ENCODE measurements around the gene KLHL5. TPM values are rescaled to one million over a fixed set of nuclear protein-coding genes. Genes with fewer than 3 reads are reported as not detected.

KLHL5 gene
- total and polyA plus RNA-seq, 9 of the 15 experiments (the other 6 are each of a cell fraction or from before 2014, with no cell fraction given), result 8.0 to 30.8 (median 22.1) TPM

DNA sequence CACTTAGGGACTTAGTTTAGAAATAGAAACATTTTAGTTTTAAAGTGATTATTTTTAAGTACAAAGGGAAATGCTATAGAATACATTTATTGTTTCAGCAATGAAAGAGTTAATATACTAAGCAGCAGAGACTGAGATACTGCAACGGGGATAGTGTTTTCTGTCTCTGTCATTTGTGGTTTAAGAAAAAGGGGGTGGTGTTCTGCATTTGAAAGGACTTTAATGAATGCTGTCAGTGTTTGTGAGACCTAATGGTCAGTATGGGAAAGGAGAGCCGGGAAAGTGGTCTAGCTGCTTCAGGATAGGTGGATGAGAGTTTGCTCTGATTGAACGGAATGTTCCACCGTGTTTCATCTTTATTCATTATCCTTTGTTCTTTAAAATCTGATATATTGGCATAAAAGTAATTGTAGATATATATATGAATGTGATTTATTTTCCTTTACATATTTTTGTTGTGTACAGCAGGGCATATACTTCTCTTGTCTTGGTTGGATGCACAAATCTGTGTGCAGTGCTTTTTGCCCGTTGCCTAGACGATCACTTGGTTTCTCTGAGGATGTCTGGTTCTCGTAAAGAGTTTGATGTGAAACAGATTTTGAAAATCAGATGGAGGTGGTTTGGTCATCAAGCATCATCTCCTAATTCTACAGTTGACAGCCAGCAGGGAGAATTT lies at the start of gene KLHL5 (continued):
- no peak for TF ChIP-seq POLR2AphosphoS5 (IDR thresholded peaks at IDR 0.05; ENCODE audit: control insufficient read depth, insufficient read depth, low read depth, low read length)

DNA sequence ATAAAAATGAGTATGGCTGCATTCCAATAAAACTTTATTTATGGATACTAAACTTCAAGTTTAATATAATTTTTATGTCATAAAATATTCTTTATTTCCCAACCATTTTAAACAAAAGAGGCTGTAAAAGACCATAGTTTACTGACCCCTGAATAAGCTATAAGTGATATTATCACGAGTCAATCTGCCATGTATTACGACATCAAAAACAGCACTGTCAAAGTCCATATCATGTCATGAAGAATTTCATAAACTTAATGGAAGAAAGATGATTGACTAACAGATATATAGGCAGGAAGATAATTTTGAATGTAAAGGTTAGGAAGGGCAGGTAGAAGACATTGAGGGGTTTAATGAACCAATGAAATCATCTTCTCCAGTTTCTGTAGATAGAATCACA lies 48.0 kb upstream of the KLHL5 start:
- intact Hi-C loops (cut with micrococcal nuclease) (no loop called here), in situ Hi-C loops (cut with MboI) (no loop called here)
- DNase-seq (ENCODE audit: extremely low read depth in 1 of 4, low spot score in 3 of 4) (no peak), ATAC-seq (no peak), FAIRE-seq (no peak)
- peaks cover 3% of the 10 kb centered on the region for H3K9me3 ChIP-seq (replicated peaks; ENCODE audit: control insufficient read depth, insufficient read depth, low read depth, low read length)
- H3K4me2 ChIP-seq (ENCODE audit: insufficient read depth, low read length), result no peak overlapping the region
- 47% methylated on average over 2 of the region's 2 CpGs for WGBS (ENCODE audit: insufficient coverage, low coverage, missing lambda C conversion rate)
- BruUV-seq (replicated peaks), result no TSS peak
- H3K27me3 ChIP-seq (ENCODE audit: control insufficient read depth in 2 of 2, insufficient read depth in 2 of 2, low read length in 2 of 2), result no peaks in the 10 kb centered on the region
- H4K20me1 ChIP-seq (replicated peaks; ENCODE audit: control insufficient read depth, insufficient read depth, low read length), result no peaks in the 10 kb centered on the region
- ChIA-PET CTCF (ENCODE audit: low intra/inter-chr PET ratio) (no interaction called here), POLR2A (interaction anchor here (1.1 to 1.5 kb wide), 2 partner anchors 9 to 85 kb away, joined by 4 read pairs; no protein-coding TSS in a partner anchor)
- H3K9ac ChIP-seq (ENCODE audit: insufficient read depth in 1 of 2, low read depth in 2 of 2, low read length in 2 of 2), result no peak overlapping the region
- no peak overlapping the region for H3K4me3 ChIP-seq
- no peak overlapping the region for H2AFZ ChIP-seq (ENCODE audit: low read depth, low read length)
- no peaks in the 10 kb centered on the region for H3K79me2 ChIP-seq (ENCODE audit: control insufficient read depth, insufficient read depth, low read length)
- H3K27ac ChIP-seq (ENCODE audit: extremely low read depth, low read depth, low read length), result no peak overlapping the region
- H3K4me1 ChIP-seq (replicated peaks in 1 of 2; ENCODE audit: control insufficient read depth in 2 of 2, insufficient read depth in 2 of 2, low read length in 2 of 2), result no peaks in the 10 kb centered on the region
- H3K9me1 ChIP-seq (ENCODE audit: control insufficient read depth, insufficient read depth, low read length), result no peaks in the 10 kb centered on the region
- TF ChIP-seq CEBPB (tag; IDR thresholded peaks at IDR 0.05) (peak; percentile 80), CEBPG (CRISPR knock-in tag; IDR thresholded peaks at IDR 0.05) (no peak), CEBPG (tag; conservative IDR thresholded peaks at IDR 0.05 in 1 of 2, IDR thresholded peaks at IDR 0.05 in 1 of 2) (peak; percentile 27 to 53; a peak in 1 of 4 replicates), ZNF445 (CRISPR knock-in tag; IDR thresholded peaks at IDR 0.05; ENCODE audit: low read depth) (no peak)
- H3K36me3 ChIP-seq (ENCODE audit: control insufficient read depth, insufficient read depth, low read length), result no peaks in the 10 kb centered on the region
